Heart right ventricle (tissue), 16 donors: ENCODE data around the gene RFTN1. TPM values are rescaled to one million over a fixed set of nuclear protein-coding genes. Genes with fewer than 3 reads are reported as not detected.

ENCODE experiments used
- ATAC-seq, 8 donors: fragments of 200-7000 bp; cut with Tn5 transposase; one replicate each; pipeline ENCODE4 v1.9.1; 2020; ENCODE audit warnings: mild to moderate bottlenecking in 8 of 8, moderate library complexity in 8 of 8, moderate number of reproducible peaks in 1 of 8
- DNase-seq, 2 donors: peaks; one replicate each; pipeline ENCODE4 v3.0.0-alpha.2; 2020
- H3K27ac ChIP-seq, 10 donors: fragments of 200-600 bp; sonication (generic) in 2 of 10; one replicate each; pipeline versions ENCODE4 v1.5.0 to v1.8.0; 2020 to 2022; ENCODE audit warnings: mild to moderate bottlenecking in 3 of 10
- H3K27me3 ChIP-seq, 7 donors: fragments of 200-600 bp; one replicate each; pipeline ENCODE4 v1.8.0; 2021 to 2022; ENCODE audit warnings: mild to moderate bottlenecking in 2 of 7
- H3K36me3 ChIP-seq, 9 donors: fragments of 200-600 bp; sonication (generic) in 1 of 9; one replicate each; pipeline versions ENCODE4 v1.5.0 to v1.8.0; 2020 to 2022; ENCODE audit warnings: mild to moderate bottlenecking in 2 of 9
- H3K4me1 ChIP-seq, 9 donors: fragments of 200-600 bp; sonication (generic) in 1 of 9; one replicate each; pipeline versions ENCODE4 v1.5.0 to v1.8.0; 2020 to 2022; ENCODE audit warnings: mild to moderate bottlenecking in 4 of 9
- H3K4me3 ChIP-seq, 10 donors: fragments of 200-600 bp; sonication (generic) in 2 of 10; one replicate each; pipeline versions ENCODE4 v1.5.0 to v1.8.0; 2020 to 2022; ENCODE audit warnings: mild to moderate bottlenecking in 7 of 10, moderate library complexity in 2 of 10
- H3K9me3 ChIP-seq, 11 donors: fragments of 200-600 bp in 10 of 11; sonication (generic) in 2 of 11; one replicate each; pipeline versions ENCODE4 v1.5.0 to v1.8.0; 2013 to 2022; ENCODE audit warnings: mild to moderate bottlenecking in 2 of 11, control low read depth in 1 of 11, moderate library complexity in 1 of 11
- WGBS, 2 donors: extraction: QIAGEN DNeasy Blood & Tissue Kit; methylation state at CpG; one replicate each; pipeline ENCODE4 v1.1.7; 2013; ENCODE audit warnings: inconsistent platforms in 1 of 2; 5-methylcytosine and 5-hydroxymethylcytosine counted together
- intact Hi-C, 10 donors: fragments of 100-400 bp; cut with DNase I; formaldehyde crosslinking; loops; one replicate each; pipeline versions ENCODE4 v1.11.1 to v1.14.2; 2022
- polyA plus RNA-seq, 2 donors: library from polyadenylated mRNA; stranded (reverse); fragments of 200-250 nt; gene quantifications; one replicate each; pipeline ENCODE4 v1.2.3, GENCODE V29; 2013
- total RNA-seq, 10 donors: library from RNA; stranded (reverse); fragmentation: NEBNext Ultra II Directional in 3 of 10; extraction: Animal tissue kit (Norgen Biotek cat#: 25700) in 3 of 10; gene quantifications; one replicate each; pipeline versions ENCODE4 v1.2.1 to v1.2.4, GENCODE V29; 2021 to 2023
- TF ChIP-seq, protein P1 (sequence below), 9 donors: fragments of 200-600 bp; sonication (generic) in 2 of 9; IDR thresholded peaks; one replicate each; pipeline versions ENCODE4 v1.5.0 to v1.8.0; 2021 to 2022; ENCODE audit warnings: antibody characterized with exemption in 9 of 9, mild to moderate bottlenecking in 5 of 9, moderate library complexity in 1 of 9
- donor health status: Arrhythmogenic right ventricular cardiomyopathy.
- donor health status: ischemic (EF 13 %, LVEDD 7.1; RV severe dilation, severe dysfunction).
- donor health status: healthy with polysubstance abuse.
- donor health status: DM: no; HTN: yes; CAD: no.
- donor health status: DM: no; HTN: no; CAD: no.
- donor health status: ischemic (EF 25% LVEDD 6.9; RV normal size, moderate dysfunction).
- donor health status: ischemic (EF 25% LVEDD 5.7; RV mildly dilated, moderate dysfunction).
- donor health status: healthy.
- donor health status: DM: yes; HTN: yes; CAD: no.
- donor health status: Ischemic cardiomyopathy.
- donor health status: ischemic (EF 35%, LVEDD 5.7; RV mildly dilated, moderate dysfunction).
- donor health status: nonischemic (EF 11% LVEDD 7.7; RV severe dilation, severe dysfunction).
- donor health status: DM: yes; HTN: yes; CAD: no.
- donor health status: PGD.
- donor health status: ischemic (EF 29% LVEDD 5.4; RV normal size, mild dysfunction).
- donor health status: nonischemic (EF 23%, LVEDD 6.1; RV moderate dilation, normal function).

The RFTN1 gene
- total and polyA plus RNA-seq, 12 donors, result 17.4 to 32.2 (median 24.0) TPM

DNA sequence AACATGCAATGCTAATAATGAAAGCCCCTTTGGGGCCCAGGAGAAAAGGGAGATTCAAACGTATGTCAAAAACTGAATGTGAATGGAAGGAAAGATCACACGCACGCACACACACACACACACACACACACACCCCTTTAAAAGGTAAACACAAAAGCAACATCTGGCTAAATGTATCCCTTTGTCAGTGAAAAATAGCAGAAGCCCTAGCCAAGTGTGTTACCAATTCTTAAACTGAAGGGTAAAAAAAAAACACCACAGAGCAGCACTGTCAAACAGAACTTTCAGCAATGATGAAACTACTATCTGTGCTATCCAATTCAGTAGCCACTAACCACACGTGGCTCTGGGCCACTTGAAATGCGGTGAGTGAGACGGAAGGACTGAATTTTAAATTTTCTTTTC, 4.9 kb downstream of the RFTN1 start:
- peaks cover 0 to 4% (median 0%) of the 10 kb centered on the region in 9 donors for H3K36me3 ChIP-seq
- intact Hi-C loops, result no loop called here
- H3K27me3 ChIP-seq, result no peaks in the 10 kb centered on the region
- H3K27ac ChIP-seq, result peak overlapping the region in 2 of 10 donors; percentile 34 to 95
- TF ChIP-seq, protein P1, sequence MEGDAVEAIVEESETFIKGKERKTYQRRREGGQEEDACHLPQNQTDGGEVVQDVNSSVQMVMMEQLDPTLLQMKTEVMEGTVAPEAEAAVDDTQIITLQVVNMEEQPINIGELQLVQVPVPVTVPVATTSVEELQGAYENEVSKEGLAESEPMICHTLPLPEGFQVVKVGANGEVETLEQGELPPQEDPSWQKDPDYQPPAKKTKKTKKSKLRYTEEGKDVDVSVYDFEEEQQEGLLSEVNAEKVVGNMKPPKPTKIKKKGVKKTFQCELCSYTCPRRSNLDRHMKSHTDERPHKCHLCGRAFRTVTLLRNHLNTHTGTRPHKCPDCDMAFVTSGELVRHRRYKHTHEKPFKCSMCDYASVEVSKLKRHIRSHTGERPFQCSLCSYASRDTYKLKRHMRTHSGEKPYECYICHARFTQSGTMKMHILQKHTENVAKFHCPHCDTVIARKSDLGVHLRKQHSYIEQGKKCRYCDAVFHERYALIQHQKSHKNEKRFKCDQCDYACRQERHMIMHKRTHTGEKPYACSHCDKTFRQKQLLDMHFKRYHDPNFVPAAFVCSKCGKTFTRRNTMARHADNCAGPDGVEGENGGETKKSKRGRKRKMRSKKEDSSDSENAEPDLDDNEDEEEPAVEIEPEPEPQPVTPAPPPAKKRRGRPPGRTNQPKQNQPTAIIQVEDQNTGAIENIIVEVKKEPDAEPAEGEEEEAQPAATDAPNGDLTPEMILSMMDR (IDR thresholded peaks at IDR 0.05), result no peak
- no peaks in the 10 kb centered on the region for H3K9me3 ChIP-seq
- 53 to 77% methylated on average over 6 of the region's 6 CpGs for WGBS, 2 donors
- ATAC-seq (no peak), DNase-seq (no peak)
- H3K4me3 ChIP-seq, result no peak overlapping the region
- H3K4me1 ChIP-seq, result peaks cover 3 to 86% (median 57%) of the 10 kb centered on the region in 9 donors

DNA sequence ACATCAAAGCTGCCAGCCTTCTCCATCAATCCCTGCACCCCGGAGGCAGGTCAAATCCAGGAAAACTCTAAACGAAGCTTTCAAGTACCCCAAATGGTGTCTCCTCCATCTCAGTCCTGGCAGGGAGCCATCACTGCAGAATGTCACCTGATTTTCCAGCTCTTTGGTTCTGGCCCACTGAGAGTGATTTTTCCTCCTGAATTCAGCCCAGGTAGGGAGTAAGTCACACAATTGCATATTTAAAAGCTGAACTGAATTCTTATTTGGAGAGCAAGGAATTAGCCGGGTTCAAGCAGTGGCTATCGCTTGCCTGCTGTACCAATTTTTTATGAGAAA, 5.3 kb downstream of the RFTN1 start:
- peaks cover 6 to 89% (median 60%) of the 10 kb centered on the region in 9 donors for H3K4me1 ChIP-seq

DNA sequence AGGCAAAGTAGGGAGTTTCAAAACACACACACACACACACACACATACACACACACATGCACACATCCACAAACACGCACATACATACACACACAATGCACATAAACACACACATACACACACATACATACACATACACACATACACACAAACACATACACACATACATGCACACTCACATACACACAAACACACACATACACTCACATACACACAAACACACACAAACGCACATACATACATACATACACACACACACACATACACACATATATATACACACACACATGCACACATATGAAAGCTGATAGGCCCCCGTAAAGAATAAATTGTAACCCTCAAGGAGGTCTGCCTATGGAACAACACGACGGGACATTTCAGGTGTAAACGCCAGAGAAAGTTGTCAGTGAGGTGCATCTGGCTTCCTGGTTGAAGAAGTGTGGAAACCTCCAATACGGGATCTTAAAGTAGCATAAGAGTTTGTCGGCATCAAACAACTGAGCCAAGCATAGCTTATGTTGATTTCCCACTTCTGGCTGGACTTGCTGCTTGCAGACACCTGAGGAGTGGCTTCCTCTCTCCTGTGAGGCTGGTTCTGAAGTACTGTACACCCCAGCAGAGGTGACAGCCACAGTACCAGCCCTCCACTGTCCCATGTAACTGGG, 5.8 kb downstream of the RFTN1 start:
- intact Hi-C loops, result no loop called here
- Histone ChIP-seq H3K4me1 (peaks cover 7 to 94% (median 64%) of the 10 kb centered on the region in 9 donors), H3K4me3 (no peak overlapping the region), H3K27ac (no peak overlapping the region), H3K36me3 (peaks cover 0 to 4% (median 0%) of the 10 kb centered on the region in 9 donors), H3K27me3 (no peaks in the 10 kb centered on the region), H3K9me3 (no peaks in the 10 kb centered on the region)
- TF ChIP-seq, protein P1 (IDR thresholded peaks at IDR 0.05), result no peak
- ATAC-seq (no peak), DNase-seq (no peak)
- WGBS, 2 donors, result 88 to 92% methylated on average over 8 of the region's 8 CpGs

More for the DNA sequence above, 5.3 kb downstream of the RFTN1 start:
- WGBS, 2 donors, result 69 to 76% methylated on average over 4 of the region's 4 CpGs
- ATAC-seq (no peak), DNase-seq (no peak)
- Histone ChIP-seq H3K4me3 (no peak overlapping the region), H3K9me3 (no peaks in the 10 kb centered on the region), H3K27me3 (no peaks in the 10 kb centered on the region), H3K27ac (no peak overlapping the region), H3K36me3 (peaks cover 0 to 4% (median 0%) of the 10 kb centered on the region in 9 donors)
- TF ChIP-seq, protein P1 (IDR thresholded peaks at IDR 0.05), result no peak
- intact Hi-C loops, result no loop called here

DNA sequence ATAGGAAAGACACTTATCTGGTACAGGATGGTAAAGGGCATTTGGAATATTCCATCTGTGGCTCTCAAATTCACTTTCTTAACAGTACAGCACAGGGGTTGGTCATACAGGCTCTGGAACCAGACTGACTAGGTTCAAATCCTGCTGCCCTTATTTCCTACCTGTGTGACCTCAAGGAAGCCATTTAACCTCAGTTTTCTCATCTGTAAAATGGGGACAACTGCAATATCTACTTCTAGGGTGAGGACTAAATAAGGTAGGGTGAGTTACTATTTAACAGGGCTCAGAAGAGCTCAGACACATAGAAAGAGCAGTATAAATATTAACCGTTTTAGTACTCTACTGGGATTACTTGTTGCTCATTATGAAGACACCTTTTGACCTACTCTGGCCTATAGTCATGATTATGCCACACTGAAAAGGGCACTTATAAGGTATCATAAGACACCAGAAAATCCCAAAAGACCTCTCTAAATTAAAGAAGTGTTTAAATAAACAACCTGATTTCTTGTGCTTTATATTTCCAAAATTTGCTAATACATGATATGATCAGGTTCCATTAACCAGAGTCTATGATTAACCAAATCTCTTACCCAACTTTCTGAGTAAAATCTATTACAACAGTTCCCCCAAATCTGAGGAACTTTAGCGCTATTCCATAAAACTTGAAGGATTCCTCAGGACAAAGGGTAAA, 6.5 kb downstream of the RFTN1 start:
- DNase-seq (no peak), ATAC-seq (no peak)
- Histone ChIP-seq H3K4me3 (no peak overlapping the region), H3K27me3 (no peaks in the 10 kb centered on the region), H3K9me3 (no peaks in the 10 kb centered on the region), H3K4me1 (peaks cover 7 to 96% (median 57%) of the 10 kb centered on the region in 9 donors), H3K36me3 (peaks cover 0 to 4% (median 0%) of the 10 kb centered on the region in 9 donors), H3K27ac (no peak overlapping the region)
- 92 to 98% methylated on average over 2 of the region's 2 CpGs for WGBS, 2 donors
- intact Hi-C loops, result no loop called here
- TF ChIP-seq, protein P1 (IDR thresholded peaks at IDR 0.05), result no peak
